NCI-H2081 treated with DMSO at 0.1 percent for 48 hours (cell line): ENCODE data around the gene PAFAH2.

Experiments used
- DNase-seq: peaks from one replicate; lab custom pipeline; 2025; lab: John Stamatoyannopoulos, UW

PAFAH2 gene

DNA sequence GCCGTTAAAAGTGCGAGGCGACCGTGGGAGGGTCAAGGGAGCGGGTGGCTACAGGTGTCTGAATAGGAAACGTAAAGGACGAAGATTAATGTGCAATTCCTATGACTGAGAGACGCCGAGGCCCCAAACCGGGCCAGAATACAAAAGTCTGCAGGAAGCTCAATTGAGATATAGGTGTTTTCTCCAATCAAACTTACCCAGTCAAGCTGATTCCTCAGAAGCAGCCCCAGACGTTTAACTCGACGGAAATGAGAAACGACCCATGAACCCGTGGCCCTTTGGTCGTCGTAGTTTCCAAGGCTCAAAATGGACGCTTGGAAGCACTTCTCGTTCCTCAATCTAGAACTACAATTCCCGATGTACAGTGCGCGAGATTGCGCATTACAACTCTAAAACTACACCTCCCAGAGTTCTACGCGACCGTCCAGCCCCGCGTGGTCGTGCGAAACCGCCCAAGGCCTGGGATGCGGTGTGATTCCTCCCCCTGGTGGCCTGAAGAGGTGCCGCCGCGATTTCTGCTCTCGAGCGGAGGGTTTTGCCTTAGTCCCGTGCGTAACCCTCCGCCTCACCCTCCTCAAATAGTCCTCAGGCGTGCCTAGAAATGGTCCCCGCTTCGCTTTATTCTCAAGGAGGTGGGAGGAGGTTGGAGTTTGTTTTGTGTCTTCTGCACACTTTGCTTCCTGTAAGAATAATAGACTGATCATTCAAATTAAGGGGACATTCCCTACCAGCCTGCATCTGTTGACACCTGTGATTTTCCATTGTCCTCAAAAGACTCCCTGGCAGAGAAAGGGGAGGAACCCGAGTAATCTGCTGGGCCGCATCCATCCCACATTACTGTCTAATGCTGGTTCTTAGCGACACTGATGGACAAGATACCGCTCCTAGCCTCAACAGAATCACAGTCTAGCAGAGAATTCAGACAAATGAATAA lies at the start of gene PAFAH2:
PAFAH2 (minus strand) TSS at position 236 of the 934 bp plus-strand sequence. CDS start 7,247 bp downstream, outside the sequence.
- peak; percentile 95 for DNase-seq

DNA sequence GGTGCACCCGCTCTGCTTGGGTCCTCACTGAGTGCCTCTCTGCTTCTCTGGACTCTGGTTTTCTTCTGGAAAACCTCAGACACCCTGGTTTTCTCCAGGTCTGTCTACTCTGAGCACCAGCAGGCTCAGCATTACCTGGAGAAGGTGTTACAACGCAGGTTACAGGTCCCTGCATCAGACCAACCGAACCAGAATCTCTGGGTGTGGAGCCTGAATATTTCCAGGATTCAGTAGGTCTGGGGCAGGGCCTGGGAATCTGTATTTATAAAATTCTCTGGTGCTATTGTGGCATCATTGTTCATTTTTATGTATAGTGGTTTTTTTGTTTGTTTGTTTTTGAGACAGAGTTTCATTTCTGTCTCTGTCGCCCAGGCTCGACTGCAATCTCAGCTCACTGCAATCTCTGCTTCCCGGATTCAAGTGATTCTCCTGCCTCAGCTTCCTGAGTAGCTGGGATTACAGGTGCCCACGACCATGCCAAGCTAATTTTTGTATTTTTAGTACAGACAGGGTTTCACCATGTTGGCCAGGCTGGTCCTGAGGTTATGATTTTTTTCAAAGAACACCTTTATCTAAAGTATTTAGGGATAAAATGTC lies 49.5 kb upstream of the PAFAH2 start:
- no peak for DNase-seq

DNA sequence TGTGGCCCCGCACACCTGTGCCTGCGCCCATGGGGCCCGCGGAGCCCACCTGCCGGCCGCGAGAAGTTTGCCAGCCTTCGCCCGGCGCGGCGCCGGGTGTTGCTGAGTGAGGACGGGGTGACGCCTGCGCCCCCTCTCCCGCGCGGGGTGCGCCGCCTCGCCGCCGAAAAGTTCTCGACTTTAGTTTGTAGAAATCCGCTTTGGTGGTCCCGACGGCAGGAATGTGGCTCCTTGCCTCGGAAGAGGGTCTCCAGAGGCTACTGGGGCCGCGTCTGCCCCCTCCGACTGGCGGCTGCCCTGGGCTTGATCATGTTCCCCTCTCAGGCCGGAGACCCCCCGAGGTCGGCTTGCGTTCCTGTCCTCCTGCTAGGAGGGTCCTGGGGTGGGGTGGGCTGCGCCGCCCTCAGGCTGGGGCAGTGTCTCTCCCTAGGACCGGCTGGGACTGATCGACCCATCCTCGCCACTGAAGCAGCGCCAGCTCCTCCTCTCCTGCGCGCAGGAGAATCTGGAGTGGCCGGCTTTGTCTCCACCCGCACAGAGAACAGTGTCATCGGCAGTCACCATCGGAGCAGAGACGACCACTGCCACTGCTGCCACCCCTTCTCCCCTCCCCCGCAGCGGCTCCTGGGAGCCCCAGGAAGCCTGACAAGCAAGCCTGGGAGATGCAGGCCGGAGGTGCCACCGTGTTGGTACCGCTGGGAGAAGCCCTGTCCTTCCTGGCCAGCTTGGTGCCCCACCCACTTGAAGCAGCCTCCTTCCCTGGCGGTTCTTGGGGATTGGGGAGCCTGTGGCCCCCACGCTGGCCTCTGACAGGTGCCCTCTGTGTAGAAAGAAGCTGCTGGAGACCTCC lies 48.6 kb upstream of the PAFAH2 start:
- no peak for DNase-seq

DNA sequence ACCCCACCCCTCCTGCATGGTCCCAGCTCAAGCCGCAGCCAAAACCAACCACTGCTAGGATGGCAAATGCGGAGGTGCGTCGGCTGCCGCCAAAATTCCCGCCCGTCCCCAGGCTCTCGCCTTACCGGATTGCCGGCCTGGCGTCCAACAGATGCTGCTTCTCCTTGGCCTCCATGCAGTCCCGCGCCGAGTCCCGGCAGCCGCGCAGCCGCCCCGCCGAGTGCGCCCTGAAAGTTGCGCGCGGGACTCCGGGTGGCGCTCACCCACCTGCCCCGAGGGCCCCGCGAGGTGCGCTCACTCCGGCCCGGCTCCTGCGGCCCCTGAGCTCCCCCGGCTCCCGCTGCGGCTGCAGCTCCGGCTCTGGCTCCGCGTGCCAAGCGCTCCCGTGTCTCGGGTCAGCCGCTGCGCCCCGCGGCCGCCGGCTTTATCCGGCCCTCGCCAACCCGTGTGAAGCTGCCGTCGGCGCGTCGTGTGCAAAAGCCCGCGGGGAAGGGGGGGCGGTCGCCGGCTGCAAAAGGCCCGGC lies 47.9 kb upstream of the PAFAH2 start, which contains the start of gene SLC30A2:
SLC30A2 (minus strand) TSS at position 397 of the 524 bp plus-strand sequence; CDS start at position 175, 222 bp downstream.
- DNase-seq: no peak

DNA sequence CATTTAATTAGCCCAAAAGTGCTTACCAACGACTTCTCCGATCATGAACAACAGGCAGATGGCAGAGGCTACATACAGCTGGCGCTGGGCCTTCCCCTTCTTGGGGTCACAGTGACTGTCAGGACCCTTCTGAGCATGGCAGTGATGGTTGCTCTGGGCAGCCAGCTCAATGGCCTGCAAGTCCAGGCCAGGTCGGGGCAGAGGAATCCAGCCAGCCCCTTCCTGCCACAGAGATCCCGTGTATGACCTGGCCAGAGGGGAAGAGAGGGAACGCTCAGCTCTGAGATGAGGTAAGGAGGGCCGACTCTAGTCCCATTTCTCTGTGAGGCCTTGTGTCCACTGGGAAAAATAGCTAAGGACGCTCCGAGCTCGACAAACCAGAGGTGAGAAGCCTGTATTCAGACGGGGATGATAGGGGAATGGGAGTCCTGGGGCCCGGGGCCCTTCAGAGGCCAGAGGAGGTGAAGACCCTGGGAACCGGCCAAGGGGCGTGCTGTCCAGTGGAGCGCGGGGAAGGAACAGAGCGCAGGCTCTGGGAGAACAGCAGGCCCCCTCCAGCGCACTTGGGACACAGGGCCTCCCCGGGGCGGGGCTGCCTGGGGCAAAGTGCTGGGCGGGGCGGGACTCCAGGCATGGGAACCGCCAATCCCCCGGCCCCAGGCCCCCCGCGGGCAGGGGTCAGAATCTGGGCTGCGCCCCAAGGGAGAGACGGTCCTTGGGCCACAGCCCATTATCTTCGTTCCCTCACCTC lies 47.3 kb upstream of the PAFAH2 start:
- DNase-seq: no peak

DNA sequence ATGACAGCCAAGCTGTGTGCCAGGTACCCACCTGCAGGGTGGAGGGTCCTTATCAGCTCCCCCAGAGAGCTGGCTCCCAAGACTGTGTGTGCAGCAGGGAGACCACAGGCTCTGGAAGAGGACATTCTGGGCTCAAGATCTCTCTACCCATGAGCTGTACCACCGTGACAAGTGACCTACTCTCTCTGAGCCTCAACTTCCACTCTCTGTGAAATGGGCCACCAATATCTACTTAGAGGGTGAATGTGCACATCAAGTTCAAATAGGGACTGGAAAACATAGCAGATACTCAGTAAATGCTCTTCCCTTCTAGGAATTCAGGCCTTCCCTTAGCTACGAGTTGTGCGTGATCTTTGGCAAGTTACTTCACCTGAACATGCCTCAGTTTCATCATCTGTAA lies 46.6 kb upstream of the PAFAH2 start:
- DNase-seq: no peak

DNA sequence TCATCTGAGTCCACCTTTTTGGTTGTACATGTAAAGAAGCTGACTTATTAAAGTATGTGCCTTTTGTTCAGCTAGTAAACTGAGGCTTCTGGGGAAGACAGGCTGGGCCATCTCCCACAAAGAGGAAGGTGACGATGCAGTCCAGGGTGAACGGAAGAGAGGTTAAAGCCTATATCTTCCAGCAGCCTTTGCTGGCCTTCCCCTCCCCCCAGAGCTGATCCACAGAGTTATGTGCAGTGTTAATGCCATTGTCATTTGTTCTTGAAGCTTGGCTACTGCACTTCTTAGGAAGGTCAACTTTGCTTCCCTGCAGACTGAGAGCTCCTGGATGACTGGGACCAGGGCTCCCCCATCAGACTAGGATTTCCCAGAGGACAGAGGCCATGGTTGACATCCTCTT lies 45.9 kb upstream of the PAFAH2 start:
- no peak for DNase-seq

DNA sequence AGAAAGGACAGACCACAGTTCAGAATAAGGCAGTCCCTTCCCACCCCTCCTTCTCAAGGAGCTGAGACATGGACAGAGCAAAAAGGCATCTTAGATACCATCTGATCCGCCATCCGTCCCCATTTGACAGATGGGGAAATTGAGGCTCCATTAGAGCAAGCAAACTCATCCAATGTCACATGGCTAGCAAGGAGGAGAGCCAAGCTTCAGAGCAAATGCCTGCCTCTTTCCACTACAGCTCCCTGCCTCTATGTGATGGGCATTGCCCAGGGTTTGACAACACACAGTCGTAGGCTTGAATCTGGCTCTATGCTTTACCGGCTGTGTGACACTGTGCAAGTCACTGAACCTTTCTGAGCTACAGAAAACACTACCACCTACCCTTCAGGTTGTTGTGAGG lies 44.1 kb upstream of the PAFAH2 start:
- DNase-seq: no peak

DNA sequence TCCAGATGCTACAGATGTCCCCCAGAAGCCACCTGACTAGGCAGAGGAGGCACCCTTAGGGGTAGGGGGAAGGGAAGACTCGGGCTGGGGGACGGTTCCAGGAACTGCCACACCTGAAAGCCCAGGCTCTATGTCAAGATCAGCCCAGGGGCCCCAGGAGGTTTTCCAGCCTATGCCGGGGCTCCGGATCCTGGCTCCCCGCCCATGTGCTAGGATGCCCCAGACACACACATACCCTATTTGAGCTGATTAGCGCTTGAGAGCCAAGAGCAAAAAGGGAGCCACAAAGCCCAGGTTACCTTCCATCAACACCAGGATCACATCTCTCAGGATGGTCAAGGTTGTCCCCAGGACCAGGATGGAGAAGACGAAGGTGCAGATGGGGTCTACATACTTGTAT lies 43.5 kb upstream of the PAFAH2 start:
- no peak for DNase-seq

DNA sequence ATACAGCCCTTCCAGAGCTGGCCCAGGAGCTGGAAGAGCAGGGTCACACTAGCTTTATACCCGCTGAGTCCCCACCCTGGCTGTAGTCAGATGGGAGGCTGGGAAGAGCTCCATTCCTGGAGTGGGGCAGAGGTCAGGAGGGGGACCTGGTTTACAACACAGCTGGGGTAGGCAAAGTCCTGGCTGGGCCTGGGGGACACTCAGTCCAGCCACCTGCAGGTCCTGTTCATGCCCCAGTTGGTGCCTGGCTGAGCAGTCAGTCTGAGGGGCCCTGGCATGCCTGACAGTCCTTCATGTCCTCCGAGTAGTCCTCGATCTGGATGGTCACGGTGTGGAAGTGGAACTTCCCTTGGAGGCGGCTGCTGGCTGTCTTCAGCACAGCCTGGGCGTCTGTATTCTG lies 41.0 kb upstream of the PAFAH2 start:
- no peak for DNase-seq

DNA sequence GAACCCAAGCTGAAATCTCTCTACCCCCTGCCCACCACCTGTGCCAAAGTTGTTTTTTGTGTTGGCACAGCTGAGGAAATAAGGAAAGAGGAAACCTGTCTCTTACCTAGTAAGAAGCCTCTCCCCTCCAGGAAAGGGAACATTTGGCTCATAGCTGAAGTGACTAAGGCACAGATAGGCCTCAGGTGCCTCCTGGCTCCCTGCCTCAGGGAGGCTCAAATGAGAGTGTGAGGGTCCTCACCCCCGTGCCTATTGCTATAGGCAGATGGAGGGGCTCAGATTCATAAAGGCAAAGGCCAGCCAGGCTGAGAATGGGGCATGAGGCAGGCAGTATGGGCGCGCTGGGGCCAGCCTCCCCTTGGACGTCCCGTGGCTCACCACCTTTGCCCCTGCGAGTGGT lies 40.6 kb upstream of the PAFAH2 start:
- no peak for DNase-seq

DNA sequence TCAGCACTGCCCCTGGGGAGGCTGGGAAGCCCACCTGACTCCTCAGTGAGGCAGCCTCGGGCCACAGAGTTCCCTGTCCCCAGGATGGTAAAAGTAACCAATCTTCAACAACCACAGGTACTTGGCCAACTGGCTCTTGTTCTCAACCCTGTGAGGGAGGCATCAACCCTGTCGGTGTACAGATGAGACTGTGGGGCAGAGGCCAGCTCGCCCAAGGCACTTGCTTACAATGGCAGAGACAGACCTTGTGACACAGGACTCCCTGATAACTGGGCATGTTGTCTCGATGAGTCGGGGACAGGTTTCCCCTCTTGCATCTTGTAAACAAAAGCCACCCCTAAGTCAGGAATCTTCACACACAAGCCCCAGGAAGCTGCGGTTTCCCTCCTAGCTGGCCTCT lies 40.0 kb upstream of the PAFAH2 start:
- DNase-seq: no peak

DNA sequence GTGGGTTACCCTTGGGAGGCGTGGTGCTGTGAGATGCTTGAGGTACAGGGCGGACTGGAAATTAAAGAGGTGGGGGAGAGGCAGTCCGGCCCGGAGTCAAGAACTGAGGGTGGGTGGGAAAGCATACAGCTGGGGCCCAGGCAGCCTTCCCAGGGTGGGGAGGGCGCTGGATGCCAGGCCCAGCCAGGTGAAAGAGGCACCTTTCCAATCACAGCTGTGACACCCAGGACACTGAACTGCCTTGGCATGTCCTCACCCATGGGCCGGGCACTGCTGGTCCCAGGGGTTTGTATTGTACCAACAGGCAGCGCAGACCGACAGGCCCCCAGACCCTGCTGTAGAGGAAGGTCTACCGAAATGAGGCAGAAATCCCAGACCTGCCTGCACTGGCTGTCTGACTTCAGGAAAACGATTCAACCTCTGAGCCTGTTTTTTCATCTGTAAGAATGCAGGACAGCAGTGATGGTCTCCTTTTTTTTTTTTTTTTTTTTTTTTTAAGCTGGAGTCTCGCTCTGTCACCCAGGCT lies 39.0 kb upstream of the PAFAH2 start:
- no peak for DNase-seq

DNA sequence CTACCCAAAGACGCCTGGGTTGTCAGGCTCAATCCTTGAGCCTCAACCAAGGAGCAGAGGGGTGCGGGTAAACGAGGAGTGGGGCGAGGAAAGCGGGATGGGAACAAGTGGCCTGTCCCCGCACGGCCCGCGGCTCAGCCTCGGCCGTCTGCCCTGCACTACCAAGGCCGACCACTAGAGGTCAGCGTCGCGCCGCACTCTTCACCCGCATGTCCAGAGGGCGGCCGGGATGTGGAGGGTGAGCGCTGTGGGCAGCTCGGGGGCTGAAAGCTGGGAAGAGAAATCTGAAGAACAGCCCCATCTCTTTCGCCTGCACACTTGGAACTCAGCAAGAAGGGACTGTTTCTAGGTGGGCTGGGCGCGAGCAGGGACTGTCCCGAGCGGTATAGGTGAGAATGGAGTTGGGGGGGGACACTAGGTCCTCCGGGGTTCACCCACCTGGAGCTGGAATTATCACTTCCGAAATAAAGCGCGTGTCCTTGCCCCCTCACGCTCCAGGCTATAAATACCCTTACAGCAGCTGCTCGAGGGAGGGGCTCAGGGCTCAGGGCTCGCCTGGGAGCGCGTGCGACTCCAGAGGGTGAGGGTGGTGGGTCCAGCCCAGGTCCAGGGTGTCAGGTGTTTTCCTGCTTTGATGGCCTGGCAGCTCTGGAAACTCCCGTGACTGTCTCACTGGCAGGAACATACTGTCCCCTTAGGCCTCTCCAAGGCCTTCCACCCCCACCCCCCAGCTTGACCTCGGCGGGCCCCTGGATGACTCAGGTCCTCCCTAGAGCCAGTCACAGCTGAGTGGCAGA lies 38.3 kb upstream of the PAFAH2 start:
- DNase-seq: no peak

DNA sequence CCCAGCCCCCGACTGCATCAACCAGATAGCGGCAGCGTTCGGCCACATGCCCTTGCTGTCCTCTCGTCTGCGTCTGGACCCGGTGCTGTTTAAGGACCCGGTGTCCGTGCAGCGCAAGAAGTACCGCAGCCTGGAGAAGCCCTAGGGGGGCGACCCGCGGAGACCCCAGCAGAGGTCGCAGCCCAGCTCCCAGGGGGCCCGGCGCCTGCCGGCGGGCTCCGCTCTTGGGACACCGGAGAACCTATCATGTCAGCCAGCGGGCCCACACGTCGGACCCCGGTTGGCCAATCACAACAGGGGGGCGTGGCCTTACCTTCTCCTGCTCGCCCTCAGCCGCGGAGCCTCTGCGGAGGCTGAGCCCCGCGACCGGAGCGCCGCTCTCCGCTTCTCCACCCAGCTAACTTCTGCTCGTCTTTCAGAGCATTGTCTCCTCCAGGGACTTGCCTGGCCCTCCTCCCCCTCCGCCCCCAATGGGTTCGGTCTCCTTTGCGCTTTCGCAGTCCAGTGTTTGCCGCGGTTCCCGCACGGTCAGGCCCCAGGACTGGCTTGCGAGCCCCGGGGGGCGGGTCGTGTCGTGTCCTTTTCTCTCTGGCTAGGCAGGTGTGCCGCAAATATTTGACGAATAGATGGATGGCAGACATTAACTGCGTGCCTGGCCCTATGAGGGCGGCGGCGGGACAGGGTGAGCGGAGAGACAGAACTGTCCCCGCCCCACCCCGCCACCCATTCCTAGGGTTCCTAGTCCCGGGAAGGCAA lies 37.5 kb upstream of the PAFAH2 start:
- DNase-seq: peak; percentile 65

DNA sequence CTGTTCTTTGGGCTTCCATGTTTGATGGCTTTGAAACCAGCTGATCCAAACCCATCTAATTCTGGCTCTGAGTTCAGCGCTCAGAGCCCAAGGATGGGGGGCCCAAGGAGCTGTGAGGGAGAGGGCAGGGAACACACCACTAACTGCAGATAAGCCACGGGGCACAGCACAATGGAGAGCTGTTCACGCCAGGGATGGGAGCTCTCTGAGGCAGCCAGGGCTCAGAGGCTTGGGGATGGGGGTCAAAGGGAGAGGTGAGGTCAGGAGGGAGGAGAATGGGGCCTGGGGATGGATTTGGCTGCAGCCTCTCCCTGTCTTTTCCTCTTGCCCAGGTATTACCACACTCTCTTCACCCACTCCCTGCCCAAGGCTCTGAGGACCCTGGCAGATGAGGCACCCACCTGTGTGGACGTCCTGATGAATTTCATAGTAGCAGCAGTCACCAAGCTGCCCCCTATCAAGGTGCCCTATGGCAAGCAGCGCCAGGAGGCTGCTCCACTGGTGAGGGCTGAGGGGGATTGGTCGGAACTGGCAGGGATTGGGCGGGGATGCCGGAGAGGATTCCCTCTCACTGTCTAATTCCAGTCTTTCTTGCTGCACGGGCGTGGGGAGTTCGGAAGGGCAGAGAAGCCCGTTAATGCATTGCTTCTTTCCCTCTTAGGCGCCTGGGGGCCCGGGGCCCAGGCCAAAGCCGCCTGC lies 36.8 kb upstream of the PAFAH2 start:
- no peak for DNase-seq

DNA sequence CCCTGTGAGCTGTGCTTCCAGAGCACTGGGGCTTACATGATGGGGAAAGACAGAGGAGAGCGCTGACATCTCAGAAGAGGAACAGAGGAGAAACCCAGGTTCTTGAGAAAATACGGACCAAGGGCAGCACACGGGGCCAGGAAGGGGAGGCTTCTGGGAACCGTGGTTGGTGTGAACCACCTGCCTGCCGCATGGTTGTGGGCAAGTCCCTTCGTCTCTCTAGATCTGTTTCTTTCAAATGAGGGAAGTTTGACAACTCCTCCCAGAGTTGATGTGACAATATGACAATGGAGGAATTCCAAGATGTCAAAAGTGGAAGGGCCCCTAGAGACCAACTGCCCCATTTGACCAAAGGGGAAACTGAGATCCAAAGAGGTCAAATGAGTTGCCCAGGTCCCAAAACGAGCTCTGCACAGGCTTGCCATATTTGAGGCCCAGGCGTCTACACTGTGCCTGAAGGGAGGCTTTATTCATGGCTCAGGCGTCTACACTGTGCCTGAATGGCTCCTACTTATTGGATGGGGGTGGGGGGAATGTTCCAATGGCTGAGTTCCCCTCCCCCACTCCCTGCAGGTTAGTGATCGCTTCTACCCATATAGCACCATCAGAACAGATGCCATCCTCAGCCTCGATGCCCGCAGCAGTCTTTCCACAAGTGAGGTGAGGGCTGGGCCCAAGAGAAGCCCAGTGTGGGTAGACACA lies 34.9 kb upstream of the PAFAH2 start:
- DNase-seq: no peak

DNA sequence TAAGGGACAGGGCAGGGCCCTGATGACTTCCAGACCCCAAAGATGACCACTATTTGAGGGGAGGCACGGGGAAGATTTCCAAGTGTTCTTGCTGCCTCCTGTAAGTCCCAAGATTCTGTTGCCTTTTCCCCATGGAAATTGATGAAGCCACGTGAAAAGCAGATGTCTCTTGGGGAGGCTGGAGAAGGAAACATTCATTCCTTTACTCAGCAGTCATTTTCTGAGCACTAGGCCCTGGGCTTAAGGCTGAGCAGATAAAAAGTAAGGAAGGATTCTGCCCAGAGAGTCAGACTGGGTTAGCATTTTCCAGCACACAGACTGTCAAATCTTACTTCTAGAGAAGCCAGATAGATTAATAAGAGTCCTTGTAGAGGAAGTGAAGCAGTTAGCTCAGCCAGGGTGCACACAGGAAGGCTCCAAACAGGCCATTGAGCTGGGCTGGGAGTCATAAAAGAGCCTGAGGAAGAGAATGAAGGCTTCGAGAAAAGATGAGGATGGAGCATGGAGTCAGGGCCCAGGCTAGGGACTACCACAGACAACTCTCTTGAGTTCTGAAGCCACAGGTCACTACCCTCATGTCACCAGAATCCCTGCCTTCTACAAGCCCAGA lies 33.9 kb upstream of the PAFAH2 start:
- no peak for DNase-seq
